ENCODE measurements around the gene ZNF714. TPM values are rescaled to one million over a fixed set of nuclear protein-coding genes. Genes with fewer than 3 reads are reported as not detected.
A peak's percentile ranks its signal among the peaks of the same experiment; 100 is the strongest.

ZNF714 gene
- total and polyA plus RNA-seq, 10 of the 15 experiments (the other 5 are each of a cell fraction or from before 2014, with no cell fraction given): 4.9 to 13.2 (median 9.1) TPM

DNA sequence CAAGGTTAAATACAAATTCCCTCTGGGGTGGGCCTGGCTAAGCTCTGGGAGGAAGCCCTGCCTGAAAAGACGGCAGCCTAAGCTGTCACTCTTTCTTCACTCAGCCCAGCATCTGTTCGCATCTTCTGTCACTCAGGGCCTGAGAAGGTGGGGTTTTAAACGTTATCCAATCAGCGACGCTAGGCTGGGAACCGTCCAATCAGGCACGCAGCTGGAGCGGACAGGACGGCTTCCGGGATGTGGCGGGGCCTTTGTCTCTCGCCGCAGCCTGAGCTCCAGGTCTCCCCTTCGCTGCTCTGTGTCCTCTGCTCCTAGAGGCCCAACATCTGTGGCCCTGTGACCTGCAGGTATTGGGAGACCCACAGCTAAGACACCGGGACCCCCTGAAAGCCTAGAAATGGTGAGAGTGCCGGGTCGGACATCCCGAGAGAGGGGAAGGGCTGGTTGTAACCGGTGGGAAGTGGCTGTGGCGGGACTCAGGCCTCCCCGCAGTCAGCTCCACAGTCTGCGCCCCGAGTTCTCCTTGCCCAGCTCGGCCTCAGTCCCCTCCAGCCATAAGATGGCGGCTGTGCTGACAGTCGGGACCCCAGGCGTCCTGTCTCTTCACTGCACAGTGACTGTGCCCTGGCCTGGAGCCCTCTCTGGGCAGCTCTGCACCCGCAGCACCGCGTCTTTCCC, 59.9 kb downstream of the ZNF714 start, which contains the start of gene ZNF431 (continued):
- TF ChIP-seq, protein P1, sequence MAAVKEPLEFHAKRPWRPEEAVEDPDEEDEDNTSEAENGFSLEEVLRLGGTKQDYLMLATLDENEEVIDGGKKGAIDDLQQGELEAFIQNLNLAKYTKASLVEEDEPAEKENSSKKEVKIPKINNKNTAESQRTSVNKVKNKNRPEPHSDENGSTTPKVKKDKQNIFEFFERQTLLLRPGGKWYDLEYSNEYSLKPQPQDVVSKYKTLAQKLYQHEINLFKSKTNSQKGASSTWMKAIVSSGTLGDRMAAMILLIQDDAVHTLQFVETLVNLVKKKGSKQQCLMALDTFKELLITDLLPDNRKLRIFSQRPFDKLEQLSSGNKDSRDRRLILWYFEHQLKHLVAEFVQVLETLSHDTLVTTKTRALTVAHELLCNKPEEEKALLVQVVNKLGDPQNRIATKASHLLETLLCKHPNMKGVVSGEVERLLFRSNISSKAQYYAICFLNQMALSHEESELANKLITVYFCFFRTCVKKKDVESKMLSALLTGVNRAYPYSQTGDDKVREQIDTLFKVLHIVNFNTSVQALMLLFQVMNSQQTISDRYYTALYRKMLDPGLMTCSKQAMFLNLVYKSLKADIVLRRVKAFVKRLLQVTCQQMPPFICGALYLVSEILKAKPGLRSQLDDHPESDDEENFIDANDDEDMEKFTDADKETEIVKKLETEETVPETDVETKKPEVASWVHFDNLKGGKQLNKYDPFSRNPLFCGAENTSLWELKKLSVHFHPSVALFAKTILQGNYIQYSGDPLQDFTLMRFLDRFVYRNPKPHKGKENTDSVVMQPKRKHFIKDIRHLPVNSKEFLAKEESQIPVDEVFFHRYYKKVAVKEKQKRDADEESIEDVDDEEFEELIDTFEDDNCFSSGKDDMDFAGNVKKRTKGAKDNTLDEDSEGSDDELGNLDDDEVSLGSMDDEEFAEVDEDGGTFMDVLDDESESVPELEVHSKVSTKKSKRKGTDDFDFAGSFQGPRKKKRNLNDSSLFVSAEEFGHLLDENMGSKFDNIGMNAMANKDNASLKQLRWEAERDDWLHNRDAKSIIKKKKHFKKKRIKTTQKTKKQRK (IDR thresholded peaks at IDR 0.05; ENCODE audit: low read depth, low read length): peak; percentile 45
- TF ChIP-seq HDGF (IDR thresholded peaks at IDR 0.05) (no peak), NFYB (IDR thresholded peaks at IDR 0.05; ENCODE audit: insufficient read depth, low read depth, low read length) (peak; percentile 98), CREB1 (IDR thresholded peaks at IDR 0.05; ENCODE audit: low read depth) (peak; percentile 44; the same call in 1 of the 2 replicates), HDAC6 (IDR thresholded peaks at IDR 0.05; ENCODE audit: unreplicated experiment) (no peak), MEF2B (IDR thresholded peaks at IDR 0.05; ENCODE audit: partially characterized antibody, poor library complexity, severe bottlenecking) (no peak), RAD51 (IDR thresholded peaks at IDR 0.05) (no peak), SUPT20H (IDR thresholded peaks at IDR 0.05; ENCODE audit: borderline replicate concordance, control insufficient read depth, low read depth, low read length) (no peak), YY1 (IDR thresholded peaks at IDR 0.05; ENCODE audit: low read depth, low read length) (peak; percentile 87), RAD21 (IDR thresholded peaks at IDR 0.05; ENCODE audit: insufficient read depth, low read depth, low read length) (no peak), ZNF217 (IDR thresholded peaks at IDR 0.05) (no peak), SPI1 (IDR thresholded peaks at IDR 0.05; ENCODE audit: borderline replicate concordance, insufficient read depth, low read depth, low read length) (peak; percentile 7; the same call in 1 of the 2 replicates), RCOR1 (conservative IDR thresholded peaks at IDR 0.05; ENCODE audit: low read depth, low read length) (no peak), IRF4 (IDR thresholded peaks at IDR 0.05; ENCODE audit: low read depth, low read length) (no peak), SIX5 (IDR thresholded peaks at IDR 0.05; ENCODE audit: low read depth, low read length, severe bottlenecking) (peak; percentile 10), FOS (IDR thresholded peaks at IDR 0.05; ENCODE audit: borderline replicate concordance, extremely low read depth, insufficient read length) (peak; percentile 63), ZNF24 (IDR thresholded peaks at IDR 0.05) (no peak), DPF2 (IDR thresholded peaks at IDR 0.05) (peak; percentile 61), NR2F1 (conservative IDR thresholded peaks at IDR 0.05) (0 out of 2 replicates have a peak, but pooled peaks have one; percentile 35), TAF1 (IDR thresholded peaks at IDR 0.05; ENCODE audit: borderline replicate concordance, low read depth, low read length) (peak; percentile 82; the same call in 1 of the 2 replicates), STAT3 (IDR thresholded peaks at IDR 0.05; ENCODE audit: low read depth, low read length) (no peak), RFX5 (IDR thresholded peaks at IDR 0.05; ENCODE audit: low read depth, low read length) (no peak; the same call in 1 of the 2 replicates), ZSCAN29 (IDR thresholded peaks at IDR 0.05) (no peak)
- TF ChIP-seq, protein P2, sequence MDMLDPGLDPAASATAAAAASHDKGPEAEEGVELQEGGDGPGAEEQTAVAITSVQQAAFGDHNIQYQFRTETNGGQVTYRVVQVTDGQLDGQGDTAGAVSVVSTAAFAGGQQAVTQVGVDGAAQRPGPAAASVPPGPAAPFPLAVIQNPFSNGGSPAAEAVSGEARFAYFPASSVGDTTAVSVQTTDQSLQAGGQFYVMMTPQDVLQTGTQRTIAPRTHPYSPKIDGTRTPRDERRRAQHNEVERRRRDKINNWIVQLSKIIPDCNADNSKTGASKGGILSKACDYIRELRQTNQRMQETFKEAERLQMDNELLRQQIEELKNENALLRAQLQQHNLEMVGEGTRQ (IDR thresholded peaks at IDR 0.05; ENCODE audit: borderline replicate concordance, low read depth, low read length): no peak
- TF ChIP-seq, protein P3, sequence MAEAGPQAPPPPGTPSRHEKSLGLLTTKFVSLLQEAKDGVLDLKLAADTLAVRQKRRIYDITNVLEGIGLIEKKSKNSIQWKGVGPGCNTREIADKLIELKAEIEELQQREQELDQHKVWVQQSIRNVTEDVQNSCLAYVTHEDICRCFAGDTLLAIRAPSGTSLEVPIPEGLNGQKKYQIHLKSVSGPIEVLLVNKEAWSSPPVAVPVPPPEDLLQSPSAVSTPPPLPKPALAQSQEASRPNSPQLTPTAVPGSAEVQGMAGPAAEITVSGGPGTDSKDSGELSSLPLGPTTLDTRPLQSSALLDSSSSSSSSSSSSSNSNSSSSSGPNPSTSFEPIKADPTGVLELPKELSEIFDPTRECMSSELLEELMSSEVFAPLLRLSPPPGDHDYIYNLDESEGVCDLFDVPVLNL (IDR thresholded peaks at IDR 0.05; ENCODE audit: low read depth, low read length): 0 out of 2 replicates have a peak, but pooled peaks have one; percentile 33
